ENCODE measurements around the gene SCAMP5. TPM values are rescaled to one million over a fixed set of nuclear protein-coding genes. Genes with fewer than 3 reads are reported as not detected.

The SCAMP5 gene
- total and polyA plus RNA-seq, 2 of the 13 experiments (the other 11 are each of a cell fraction or from before 2014, with no cell fraction given): 34.3 to 49.0 TPM

GRCh38 chr15:75065467-75065850 is 70.1 kb downstream of the SCAMP5 start (continued):
- TF ChIP-seq SMARCC2 (IDR thresholded peaks at IDR 0.05): no peak
- no peak for TF ChIP-seq ZNF777 (CRISPR knock-in tag; IDR thresholded peaks at IDR 0.05)
- TF ChIP-seq ATF2 (CRISPR knock-in tag; IDR thresholded peaks at IDR 0.05): no peak
- TF ChIP-seq, protein P1, sequence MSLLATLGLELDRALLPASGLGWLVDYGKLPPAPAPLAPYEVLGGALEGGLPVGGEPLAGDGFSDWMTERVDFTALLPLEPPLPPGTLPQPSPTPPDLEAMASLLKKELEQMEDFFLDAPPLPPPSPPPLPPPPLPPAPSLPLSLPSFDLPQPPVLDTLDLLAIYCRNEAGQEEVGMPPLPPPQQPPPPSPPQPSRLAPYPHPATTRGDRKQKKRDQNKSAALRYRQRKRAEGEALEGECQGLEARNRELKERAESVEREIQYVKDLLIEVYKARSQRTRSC (CRISPR knock-in tag; IDR thresholded peaks at IDR 0.05; ENCODE audit: low read depth): no peak
- TF ChIP-seq TBP (CRISPR knock-in tag; IDR thresholded peaks at IDR 0.05): no peak
- TF ChIP-seq FOXJ3 (CRISPR knock-in tag; IDR thresholded peaks at IDR 0.05; ENCODE audit: borderline replicate concordance): peak; percentile 22; the same call in 1 of the 2 replicates
- TF ChIP-seq SCMH1 (CRISPR knock-in tag; IDR thresholded peaks at IDR 0.05; ENCODE audit: borderline replicate concordance): no peak
- TF ChIP-seq, protein P2, sequence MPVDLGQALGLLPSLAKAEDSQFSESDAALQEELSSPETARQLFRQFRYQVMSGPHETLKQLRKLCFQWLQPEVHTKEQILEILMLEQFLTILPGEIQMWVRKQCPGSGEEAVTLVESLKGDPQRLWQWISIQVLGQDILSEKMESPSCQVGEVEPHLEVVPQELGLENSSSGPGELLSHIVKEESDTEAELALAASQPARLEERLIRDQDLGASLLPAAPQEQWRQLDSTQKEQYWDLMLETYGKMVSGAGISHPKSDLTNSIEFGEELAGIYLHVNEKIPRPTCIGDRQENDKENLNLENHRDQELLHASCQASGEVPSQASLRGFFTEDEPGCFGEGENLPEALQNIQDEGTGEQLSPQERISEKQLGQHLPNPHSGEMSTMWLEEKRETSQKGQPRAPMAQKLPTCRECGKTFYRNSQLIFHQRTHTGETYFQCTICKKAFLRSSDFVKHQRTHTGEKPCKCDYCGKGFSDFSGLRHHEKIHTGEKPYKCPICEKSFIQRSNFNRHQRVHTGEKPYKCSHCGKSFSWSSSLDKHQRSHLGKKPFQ (CRISPR knock-in tag; IDR thresholded peaks at IDR 0.05; ENCODE audit: insufficient replicate concordance): peak; percentile 38
- TF ChIP-seq ZNF616 (CRISPR knock-in tag; IDR thresholded peaks at IDR 0.05; ENCODE audit: low read depth): no peak
- TF ChIP-seq XBP1 (CRISPR knock-in tag; IDR thresholded peaks at IDR 0.05): no peak
- no peak for TF ChIP-seq NR2F2 (IDR thresholded peaks at IDR 0.05; ENCODE audit: borderline replicate concordance, low read depth)
- TF ChIP-seq ZBTB4 (CRISPR knock-in tag; IDR thresholded peaks at IDR 0.05; ENCODE audit: borderline replicate concordance): no peak
- TF ChIP-seq, protein P3, sequence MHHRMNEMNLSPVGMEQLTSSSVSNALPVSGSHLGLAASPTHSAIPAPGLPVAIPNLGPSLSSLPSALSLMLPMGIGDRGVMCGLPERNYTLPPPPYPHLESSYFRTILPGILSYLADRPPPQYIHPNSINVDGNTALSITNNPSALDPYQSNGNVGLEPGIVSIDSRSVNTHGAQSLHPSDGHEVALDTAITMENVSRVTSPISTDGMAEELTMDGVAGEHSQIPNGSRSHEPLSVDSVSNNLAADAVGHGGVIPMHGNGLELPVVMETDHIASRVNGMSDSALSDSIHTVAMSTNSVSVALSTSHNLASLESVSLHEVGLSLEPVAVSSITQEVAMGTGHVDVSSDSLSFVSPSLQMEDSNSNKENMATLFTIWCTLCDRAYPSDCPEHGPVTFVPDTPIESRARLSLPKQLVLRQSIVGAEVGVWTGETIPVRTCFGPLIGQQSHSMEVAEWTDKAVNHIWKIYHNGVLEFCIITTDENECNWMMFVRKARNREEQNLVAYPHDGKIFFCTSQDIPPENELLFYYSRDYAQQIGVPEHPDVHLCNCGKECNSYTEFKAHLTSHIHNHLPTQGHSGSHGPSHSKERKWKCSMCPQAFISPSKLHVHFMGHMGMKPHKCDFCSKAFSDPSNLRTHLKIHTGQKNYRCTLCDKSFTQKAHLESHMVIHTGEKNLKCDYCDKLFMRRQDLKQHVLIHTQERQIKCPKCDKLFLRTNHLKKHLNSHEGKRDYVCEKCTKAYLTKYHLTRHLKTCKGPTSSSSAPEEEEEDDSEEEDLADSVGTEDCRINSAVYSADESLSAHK (CRISPR knock-in tag; IDR thresholded peaks at IDR 0.05; ENCODE audit: borderline replicate concordance): no peak
- TF ChIP-seq NR2F6 (IDR thresholded peaks at IDR 0.05): no peak; the same call in 1 of the 2 replicates
- no peak; the same call in 1 of the 2 replicates for TF ChIP-seq NR2F6 (CRISPR knock-in tag; IDR thresholded peaks at IDR 0.05)
- no peak for TF ChIP-seq ZNF354B (CRISPR knock-in tag; IDR thresholded peaks at IDR 0.05)
- TF ChIP-seq JUNB (CRISPR knock-in tag; IDR thresholded peaks at IDR 0.05; ENCODE audit: borderline replicate concordance): no peak
- TF ChIP-seq ZNF484 (CRISPR knock-in tag; IDR thresholded peaks at IDR 0.05; ENCODE audit: borderline replicate concordance, low read depth): no peak
- 0 out of 2 replicates have a peak, but pooled peaks have one; percentile 22 for TF ChIP-seq KDM6A (CRISPR knock-in tag; IDR thresholded peaks at IDR 0.05; ENCODE audit: low read depth)

Data from HepG2 (cell line).